ENCODE results near the gene ARID1B. TPM values are rescaled to one million over a fixed set of nuclear protein-coding genes. Genes with fewer than 3 reads are reported as not detected.

The ARID1B gene
- total RNA-seq, 1 experiment from 2014 or later = 60.3 TPM

DNA sequence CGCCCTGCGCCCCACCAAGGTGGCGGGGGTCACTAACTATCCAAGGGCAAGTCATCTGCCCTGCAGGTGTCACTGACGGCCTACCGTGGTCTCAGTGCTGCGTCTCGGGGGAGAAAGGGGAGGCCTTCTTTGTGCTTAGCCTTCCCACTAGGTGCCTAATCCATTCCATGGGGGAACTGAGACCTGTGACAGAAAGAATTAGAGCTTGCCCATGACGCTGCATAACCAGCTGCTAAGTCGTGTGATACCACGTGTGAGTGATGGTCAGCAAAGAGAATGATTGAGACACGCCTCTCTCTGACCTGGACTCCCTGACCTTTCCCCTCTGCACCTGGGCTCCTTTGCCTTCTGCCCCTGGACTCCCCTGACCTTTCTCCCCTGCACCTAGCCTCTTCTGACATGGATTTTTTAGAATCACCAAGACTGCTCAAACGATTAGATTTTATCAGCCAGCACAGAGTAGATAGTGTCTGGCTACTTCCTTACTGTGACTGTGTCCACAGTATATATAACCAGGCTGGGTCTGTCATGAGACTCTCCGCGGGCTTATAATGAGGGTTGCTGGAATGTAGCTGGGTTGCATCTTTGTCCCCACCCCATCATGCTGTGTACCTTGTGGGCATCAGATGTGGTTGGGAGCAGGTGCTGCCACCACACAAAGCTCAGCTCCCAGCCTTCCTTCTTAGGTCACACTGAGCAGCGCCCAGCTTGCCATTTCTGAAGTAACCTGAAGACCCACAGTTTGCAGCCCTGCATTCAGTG is 405.5 kb downstream of the ARID1B start:
- Mint-ChIP-seq H3K36me3 (peaks cover 12% of the 10 kb centered on the region), H3K4me1 (peaks cover 23% of the 10 kb centered on the region), H3K9me3 (no peaks in the 10 kb centered on the region), H3K27me3 (ENCODE audit: low read depth) (no peaks in the 10 kb centered on the region), H3K27ac (peak overlapping the region; percentile 35; the same call in 1 of the 2 replicates), H3K4me3 (no peak overlapping the region)
- CTCF ChIA-PET = interaction anchor here (2.0 kb wide), 1 partner anchor 43 kb away, joined by 8 read pairs; no protein-coding TSS in a partner anchor
- no peak for TF ChIP-seq IRF2 (CRISPR knock-in tag; IDR thresholded peaks at IDR 0.05; ENCODE audit: borderline replicate concordance, low read depth)
- TF ChIP-seq, protein P1, sequence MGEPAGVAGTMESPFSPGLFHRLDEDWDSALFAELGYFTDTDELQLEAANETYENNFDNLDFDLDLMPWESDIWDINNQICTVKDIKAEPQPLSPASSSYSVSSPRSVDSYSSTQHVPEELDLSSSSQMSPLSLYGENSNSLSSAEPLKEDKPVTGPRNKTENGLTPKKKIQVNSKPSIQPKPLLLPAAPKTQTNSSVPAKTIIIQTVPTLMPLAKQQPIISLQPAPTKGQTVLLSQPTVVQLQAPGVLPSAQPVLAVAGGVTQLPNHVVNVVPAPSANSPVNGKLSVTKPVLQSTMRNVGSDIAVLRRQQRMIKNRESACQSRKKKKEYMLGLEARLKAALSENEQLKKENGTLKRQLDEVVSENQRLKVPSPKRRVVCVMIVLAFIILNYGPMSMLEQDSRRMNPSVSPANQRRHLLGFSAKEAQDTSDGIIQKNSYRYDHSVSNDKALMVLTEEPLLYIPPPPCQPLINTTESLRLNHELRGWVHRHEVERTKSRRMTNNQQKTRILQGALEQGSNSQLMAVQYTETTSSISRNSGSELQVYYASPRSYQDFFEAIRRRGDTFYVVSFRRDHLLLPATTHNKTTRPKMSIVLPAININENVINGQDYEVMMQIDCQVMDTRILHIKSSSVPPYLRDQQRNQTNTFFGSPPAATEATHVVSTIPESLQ (CRISPR knock-in tag; IDR thresholded peaks at IDR 0.05) = no peak
- TF ChIP-seq, protein P2, sequence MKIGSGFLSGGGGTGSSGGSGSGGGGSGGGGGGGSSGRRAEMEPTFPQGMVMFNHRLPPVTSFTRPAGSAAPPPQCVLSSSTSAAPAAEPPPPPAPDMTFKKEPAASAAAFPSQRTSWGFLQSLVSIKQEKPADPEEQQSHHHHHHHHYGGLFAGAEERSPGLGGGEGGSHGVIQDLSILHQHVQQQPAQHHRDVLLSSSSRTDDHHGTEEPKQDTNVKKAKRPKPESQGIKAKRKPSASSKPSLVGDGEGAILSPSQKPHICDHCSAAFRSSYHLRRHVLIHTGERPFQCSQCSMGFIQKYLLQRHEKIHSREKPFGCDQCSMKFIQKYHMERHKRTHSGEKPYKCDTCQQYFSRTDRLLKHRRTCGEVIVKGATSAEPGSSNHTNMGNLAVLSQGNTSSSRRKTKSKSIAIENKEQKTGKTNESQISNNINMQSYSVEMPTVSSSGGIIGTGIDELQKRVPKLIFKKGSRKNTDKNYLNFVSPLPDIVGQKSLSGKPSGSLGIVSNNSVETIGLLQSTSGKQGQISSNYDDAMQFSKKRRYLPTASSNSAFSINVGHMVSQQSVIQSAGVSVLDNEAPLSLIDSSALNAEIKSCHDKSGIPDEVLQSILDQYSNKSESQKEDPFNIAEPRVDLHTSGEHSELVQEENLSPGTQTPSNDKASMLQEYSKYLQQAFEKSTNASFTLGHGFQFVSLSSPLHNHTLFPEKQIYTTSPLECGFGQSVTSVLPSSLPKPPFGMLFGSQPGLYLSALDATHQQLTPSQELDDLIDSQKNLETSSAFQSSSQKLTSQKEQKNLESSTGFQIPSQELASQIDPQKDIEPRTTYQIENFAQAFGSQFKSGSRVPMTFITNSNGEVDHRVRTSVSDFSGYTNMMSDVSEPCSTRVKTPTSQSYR (CRISPR knock-in tag; IDR thresholded peaks at IDR 0.05) = no peak
- TF ChIP-seq ZBTB21 (CRISPR knock-in tag; IDR thresholded peaks at IDR 0.05; ENCODE audit: borderline replicate concordance) = no peak
- TF ChIP-seq NFE2L1 (CRISPR knock-in tag; IDR thresholded peaks at IDR 0.05) = no peak
- no peak for TF ChIP-seq RORB (CRISPR knock-in tag; IDR thresholded peaks at IDR 0.05)
- TF ChIP-seq, protein P3, sequence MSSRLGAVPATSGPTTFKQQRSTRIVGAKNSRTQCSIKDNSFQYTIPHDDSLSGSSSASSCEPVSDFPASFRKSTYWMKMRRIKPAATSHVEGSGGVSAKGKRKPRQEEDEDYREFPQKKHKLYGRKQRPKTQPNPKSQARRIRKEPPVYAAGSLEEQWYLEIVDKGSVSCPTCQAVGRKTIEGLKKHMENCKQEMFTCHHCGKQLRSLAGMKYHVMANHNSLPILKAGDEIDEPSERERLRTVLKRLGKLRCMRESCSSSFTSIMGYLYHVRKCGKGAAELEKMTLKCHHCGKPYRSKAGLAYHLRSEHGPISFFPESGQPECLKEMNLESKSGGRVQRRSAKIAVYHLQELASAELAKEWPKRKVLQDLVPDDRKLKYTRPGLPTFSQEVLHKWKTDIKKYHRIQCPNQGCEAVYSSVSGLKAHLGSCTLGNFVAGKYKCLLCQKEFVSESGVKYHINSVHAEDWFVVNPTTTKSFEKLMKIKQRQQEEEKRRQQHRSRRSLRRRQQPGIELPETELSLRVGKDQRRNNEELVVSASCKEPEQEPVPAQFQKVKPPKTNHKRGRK (CRISPR knock-in tag; IDR thresholded peaks at IDR 0.05; ENCODE audit: borderline replicate concordance) = no peak
- TF ChIP-seq TEAD1 (CRISPR knock-in tag; IDR thresholded peaks at IDR 0.05) = no peak
- no peak for TF ChIP-seq NFYB (CRISPR knock-in tag; conservative IDR thresholded peaks at IDR 0.05; ENCODE audit: low read depth)
- no peak for TF ChIP-seq NFATC4 (CRISPR knock-in tag; IDR thresholded peaks at IDR 0.05)
- TF ChIP-seq, protein P4, sequence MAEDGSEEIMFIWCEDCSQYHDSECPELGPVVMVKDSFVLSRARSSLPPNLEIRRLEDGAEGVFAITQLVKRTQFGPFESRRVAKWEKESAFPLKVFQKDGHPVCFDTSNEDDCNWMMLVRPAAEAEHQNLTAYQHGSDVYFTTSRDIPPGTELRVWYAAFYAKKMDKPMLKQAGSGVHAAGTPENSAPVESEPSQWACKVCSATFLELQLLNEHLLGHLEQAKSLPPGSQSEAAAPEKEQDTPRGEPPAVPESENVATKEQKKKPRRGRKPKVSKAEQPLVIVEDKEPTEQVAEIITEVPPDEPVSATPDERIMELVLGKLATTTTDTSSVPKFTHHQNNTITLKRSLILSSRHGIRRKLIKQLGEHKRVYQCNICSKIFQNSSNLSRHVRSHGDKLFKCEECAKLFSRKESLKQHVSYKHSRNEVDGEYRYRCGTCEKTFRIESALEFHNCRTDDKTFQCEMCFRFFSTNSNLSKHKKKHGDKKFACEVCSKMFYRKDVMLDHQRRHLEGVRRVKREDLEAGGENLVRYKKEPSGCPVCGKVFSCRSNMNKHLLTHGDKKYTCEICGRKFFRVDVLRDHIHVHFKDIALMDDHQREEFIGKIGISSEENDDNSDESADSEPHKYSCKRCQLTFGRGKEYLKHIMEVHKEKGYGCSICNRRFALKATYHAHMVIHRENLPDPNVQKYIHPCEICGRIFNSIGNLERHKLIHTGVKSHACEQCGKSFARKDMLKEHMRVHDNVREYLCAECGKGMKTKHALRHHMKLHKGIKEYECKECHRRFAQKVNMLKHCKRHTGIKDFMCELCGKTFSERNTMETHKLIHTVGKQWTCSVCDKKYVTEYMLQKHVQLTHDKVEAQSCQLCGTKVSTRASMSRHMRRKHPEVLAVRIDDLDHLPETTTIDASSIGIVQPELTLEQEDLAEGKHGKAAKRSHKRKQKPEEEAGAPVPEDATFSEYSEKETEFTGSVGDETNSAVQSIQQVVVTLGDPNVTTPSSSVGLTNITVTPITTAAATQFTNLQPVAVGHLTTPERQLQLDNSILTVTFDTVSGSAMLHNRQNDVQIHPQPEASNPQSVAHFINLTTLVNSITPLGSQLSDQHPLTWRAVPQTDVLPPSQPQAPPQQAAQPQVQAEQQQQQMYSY (CRISPR knock-in tag; IDR thresholded peaks at IDR 0.05) = no peak
- no peak for DNase-seq (ENCODE audit: low spot score)
- POLR2A ChIA-PET = no interaction called here
- ATAC-seq = no peak

DNA sequence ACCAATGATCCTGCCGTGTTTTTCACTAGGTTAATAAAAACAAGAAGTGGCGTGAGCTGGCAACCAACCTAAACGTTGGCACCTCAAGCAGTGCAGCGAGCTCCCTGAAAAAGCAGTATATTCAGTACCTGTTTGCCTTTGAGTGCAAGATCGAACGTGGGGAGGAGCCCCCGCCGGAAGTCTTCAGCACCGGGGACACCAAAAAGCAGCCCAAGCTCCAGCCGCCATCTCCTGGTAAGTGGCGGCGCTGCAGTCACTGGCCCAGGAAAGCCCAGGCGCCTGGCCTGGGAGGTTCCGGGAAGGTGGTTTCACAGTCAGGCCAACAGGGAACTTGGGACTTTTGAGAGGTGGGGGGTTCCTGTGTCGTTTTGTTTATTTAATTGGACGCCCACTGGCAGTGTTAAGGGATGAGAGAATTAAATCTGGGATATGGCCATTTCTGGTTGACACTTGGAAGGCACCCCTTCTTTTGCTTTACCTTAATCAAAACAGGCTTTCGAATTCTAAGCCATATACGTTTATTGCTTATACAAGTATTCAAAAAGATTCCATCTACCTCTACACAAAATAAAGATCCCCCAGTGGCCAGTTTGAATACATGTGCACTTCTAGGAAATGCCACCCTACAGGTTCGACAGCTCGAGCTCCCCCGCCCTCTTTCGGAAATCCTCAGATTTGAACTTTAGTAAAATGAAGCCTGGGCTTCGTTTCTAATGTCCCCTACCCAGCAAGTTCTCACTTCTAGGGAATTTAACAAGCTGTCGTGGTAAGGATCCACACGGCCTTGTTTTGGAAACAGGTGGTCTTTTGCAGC is 407.2 kb downstream of the ARID1B start:
- Mint-ChIP-seq H3K9me3 (no peaks in the 10 kb centered on the region), H3K36me3 (peaks cover 13% of the 10 kb centered on the region), H3K27ac (peak overlapping the region; percentile 82), H3K4me3 (no peak overlapping the region), H3K27me3 (ENCODE audit: low read depth) (no peaks in the 10 kb centered on the region), H3K4me1 (peaks cover 23% of the 10 kb centered on the region)
- DNase-seq (ENCODE audit: low spot score) (peak; percentile 85), ATAC-seq (peak; percentile 95)
- POLR2A ChIA-PET = no interaction called here
- CTCF ChIA-PET = interaction anchor here (0.6 to 1.7 kb wide), 32 partner anchors 8 to 747 kb away, joined by 3 to 21 read pairs (median 4); no protein-coding TSS in a partner anchor
- TF ChIP-seq ZBTB21 (CRISPR knock-in tag; IDR thresholded peaks at IDR 0.05; ENCODE audit: borderline replicate concordance) (no peak), CBFB (CRISPR knock-in tag; IDR thresholded peaks at IDR 0.05; ENCODE audit: low read depth) (no peak), GABPB1 (CRISPR knock-in tag; IDR thresholded peaks at IDR 0.05) (0 out of 2 replicates have a peak, but pooled peaks have one; percentile 24), ZNF263 (CRISPR knock-in tag; IDR thresholded peaks at IDR 0.05; ENCODE audit: low read depth) (peak; percentile 43; the same call in 1 of the 2 replicates), ZNF396 (CRISPR knock-in tag; IDR thresholded peaks at IDR 0.05; ENCODE audit: borderline replicate concordance) (no peak)
- TF ChIP-seq, protein P4 (CRISPR knock-in tag; IDR thresholded peaks at IDR 0.05) = no peak
- TF ChIP-seq, protein P5, sequence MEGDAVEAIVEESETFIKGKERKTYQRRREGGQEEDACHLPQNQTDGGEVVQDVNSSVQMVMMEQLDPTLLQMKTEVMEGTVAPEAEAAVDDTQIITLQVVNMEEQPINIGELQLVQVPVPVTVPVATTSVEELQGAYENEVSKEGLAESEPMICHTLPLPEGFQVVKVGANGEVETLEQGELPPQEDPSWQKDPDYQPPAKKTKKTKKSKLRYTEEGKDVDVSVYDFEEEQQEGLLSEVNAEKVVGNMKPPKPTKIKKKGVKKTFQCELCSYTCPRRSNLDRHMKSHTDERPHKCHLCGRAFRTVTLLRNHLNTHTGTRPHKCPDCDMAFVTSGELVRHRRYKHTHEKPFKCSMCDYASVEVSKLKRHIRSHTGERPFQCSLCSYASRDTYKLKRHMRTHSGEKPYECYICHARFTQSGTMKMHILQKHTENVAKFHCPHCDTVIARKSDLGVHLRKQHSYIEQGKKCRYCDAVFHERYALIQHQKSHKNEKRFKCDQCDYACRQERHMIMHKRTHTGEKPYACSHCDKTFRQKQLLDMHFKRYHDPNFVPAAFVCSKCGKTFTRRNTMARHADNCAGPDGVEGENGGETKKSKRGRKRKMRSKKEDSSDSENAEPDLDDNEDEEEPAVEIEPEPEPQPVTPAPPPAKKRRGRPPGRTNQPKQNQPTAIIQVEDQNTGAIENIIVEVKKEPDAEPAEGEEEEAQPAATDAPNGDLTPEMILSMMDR (IDR thresholded peaks at IDR 0.05) = peak; percentile 71
